Fibroblast of mammary gland (primary cell): ENCODE results near the gene NMT1.

Experiments
- DNase-seq: peaks from one replicate; pipeline ENCODE4 v3.0.0-alpha.2; 2010; ENCODE audit warnings: low read depth
- H3K4me3 ChIP-seq: 2 replicates; pipeline ENCODE4 v1.5.1; 2011; ENCODE audit warnings: low read depth, mild to moderate bottlenecking, low read length, moderate library complexity; ENCODE audit not compliant: control insufficient read depth
- CTCF ChIP-seq: conservative IDR thresholded peaks from 2 replicates; pipeline ENCODE4 v1.5.1; 2011; ENCODE audit warnings: low read depth, low read length, inconsistent platforms; ENCODE audit not compliant: control insufficient read depth, insufficient read depth

The NMT1 gene

GRCh38 chr17:45090711-45091110 is 29.6 kb downstream of the NMT1 start:
- no peak overlapping the region for H3K4me3 ChIP-seq
- DNase-seq = no peak
- TF ChIP-seq CTCF = no peak

GRCh38 chr17:45091778-45092425 is 30.8 kb downstream of the NMT1 start:
- DNase-seq = peak; percentile 54
- no peak overlapping the region for H3K4me3 ChIP-seq
- no peak for TF ChIP-seq CTCF

GRCh38 chr17:45092911-45093430 is 31.9 kb downstream of the NMT1 start:
- TF ChIP-seq CTCF = no peak
- peak; percentile 98 for DNase-seq
- H3K4me3 ChIP-seq = no peak overlapping the region

GRCh38 chr17:45093444-45094110 is 32.5 kb downstream of the NMT1 start:
- H3K4me3 ChIP-seq = no peak overlapping the region
- no peak for DNase-seq
- no peak for TF ChIP-seq CTCF

GRCh38 chr17:45096141-45096540 is 35.0 kb downstream of the NMT1 start:
- peak; percentile 67 for TF ChIP-seq CTCF
- peak; percentile 51 for DNase-seq
- no peak overlapping the region for H3K4me3 ChIP-seq

GRCh38 chr17:45096926-45097325 is 35.8 kb downstream of the NMT1 start:
- no peak overlapping the region for H3K4me3 ChIP-seq
- no peak for DNase-seq
- no peak for TF ChIP-seq CTCF
